Glutamatergic neuron (in vitro differentiated cells): ENCODE data around the gene CERKL. TPM values are rescaled to one million over a fixed set of nuclear protein-coding genes. Genes with fewer than 3 reads are reported as not detected.
A peak's percentile ranks its signal among the peaks of the same experiment; 100 is the strongest.

Experiments used
- DNase-seq: peaks from one replicate; pipeline ENCODE4 v3.0.0; 2022
- H3K27ac Mint-ChIP-seq: one replicate; pipeline ENCODE4 v1.8.0; 2020; ENCODE audit warnings: mild to moderate bottlenecking, mixed read lengths, inconsistent platforms; ENCODE audit not compliant: unreplicated experiment
- H3K27me3 Mint-ChIP-seq: one replicate; pipeline ENCODE4 v1.8.0; 2020; ENCODE audit warnings: mild to moderate bottlenecking, moderate library complexity, mixed read lengths, inconsistent platforms; ENCODE audit not compliant: unreplicated experiment
- H3K36me3 Mint-ChIP-seq: one replicate; pipeline ENCODE4 v1.8.0; 2020; ENCODE audit warnings: mild to moderate bottlenecking, mixed read lengths, inconsistent platforms; ENCODE audit not compliant: unreplicated experiment
- H3K4me1 Mint-ChIP-seq: one replicate; pipeline ENCODE4 v1.8.0; 2020; ENCODE audit warnings: mild to moderate bottlenecking, low read depth, mixed read lengths, inconsistent platforms; ENCODE audit not compliant: unreplicated experiment
- H3K4me3 Mint-ChIP-seq: one replicate; pipeline ENCODE4 v1.8.0; 2020; ENCODE audit warnings: mild to moderate bottlenecking, mixed read lengths, inconsistent platforms; ENCODE audit not compliant: unreplicated experiment
- H3K9me3 Mint-ChIP-seq: one replicate; pipeline ENCODE4 v1.8.0; 2020; ENCODE audit warnings: mild to moderate bottlenecking, moderate library complexity, mixed read lengths, inconsistent platforms; ENCODE audit not compliant: unreplicated experiment
- CTCF ChIP-seq: fragments of 200-600 bp; sonication (generic); IDR thresholded peaks from one replicate; pipeline ENCODE4 v1.5.0; 2021; ENCODE audit not compliant: partially characterized antibody, unreplicated experiment
- total RNA-seq: library from RNA; stranded (reverse); fragmentation: NEBNext Ultra II Directional; extraction: Animal tissue kit (Norgen Biotek cat#: 25700); gene quantifications from one replicate; pipeline ENCODE4 v1.2.1, GENCODE V29; 2021; ENCODE audit not compliant: unreplicated experiment

Gene CERKL
- total RNA-seq, 1 donor from 2014 or later: 5.7 TPM

GRCh38 chr2:181694271-181694670 is 37.4 kb upstream of the CERKL start:
- TF ChIP-seq CTCF: no peak
- no peaks in the 10 kb centered on the region for H3K9me3 Mint-ChIP-seq
- no peak overlapping the region for H3K4me3 Mint-ChIP-seq
- H3K4me1 Mint-ChIP-seq: peaks cover 3% of the 10 kb centered on the region
- no peak for DNase-seq
- H3K36me3 Mint-ChIP-seq: no peaks in the 10 kb centered on the region
- H3K27ac Mint-ChIP-seq: no peak overlapping the region
- H3K27me3 Mint-ChIP-seq: peaks cover 3% of the 10 kb centered on the region

DNA sequence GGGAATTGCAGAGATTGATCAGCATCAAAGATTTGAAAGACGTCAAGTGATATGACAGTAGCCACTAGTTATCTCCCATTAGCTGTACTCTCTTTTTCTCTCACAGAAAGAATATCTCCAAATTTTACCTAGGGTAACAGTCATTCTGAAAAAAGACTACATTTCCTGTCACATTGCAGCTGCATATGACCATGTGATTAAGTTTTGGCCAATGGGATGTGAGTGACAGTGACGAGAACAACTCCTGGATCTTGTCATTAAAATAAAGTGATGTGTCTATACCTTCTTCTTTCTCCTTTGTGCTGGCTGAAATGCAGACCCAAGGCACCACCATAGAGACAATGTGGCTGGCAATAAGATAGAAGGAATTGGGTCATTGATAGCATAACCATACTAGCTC is 34.0 kb upstream of the CERKL start:
- no peak overlapping the region for H3K4me3 Mint-ChIP-seq
- H3K27ac Mint-ChIP-seq: no peak overlapping the region
- H3K27me3 Mint-ChIP-seq: peaks cover 2% of the 10 kb centered on the region
- no peaks in the 10 kb centered on the region for H3K9me3 Mint-ChIP-seq
- DNase-seq: no peak
- H3K36me3 Mint-ChIP-seq: no peaks in the 10 kb centered on the region
- no peak for TF ChIP-seq CTCF
- H3K4me1 Mint-ChIP-seq: peaks cover 9% of the 10 kb centered on the region

- H3K9me3 Mint-ChIP-seq: peaks cover 20% of the 10 kb centered on the region
- H3K4me3 Mint-ChIP-seq: no peak overlapping the region
- H3K27me3 Mint-ChIP-seq: peaks cover 17% of the 10 kb centered on the region
- DNase-seq: no peak
- H3K36me3 Mint-ChIP-seq: no peaks in the 10 kb centered on the region
- H3K27ac Mint-ChIP-seq: no peak overlapping the region
- H3K4me1 Mint-ChIP-seq: peaks cover 30% of the 10 kb centered on the region
- TF ChIP-seq CTCF: no peak
Measured at GRCh38 chr2:181686576-181687185, 29.8 kb upstream of the CERKL start.

DNA sequence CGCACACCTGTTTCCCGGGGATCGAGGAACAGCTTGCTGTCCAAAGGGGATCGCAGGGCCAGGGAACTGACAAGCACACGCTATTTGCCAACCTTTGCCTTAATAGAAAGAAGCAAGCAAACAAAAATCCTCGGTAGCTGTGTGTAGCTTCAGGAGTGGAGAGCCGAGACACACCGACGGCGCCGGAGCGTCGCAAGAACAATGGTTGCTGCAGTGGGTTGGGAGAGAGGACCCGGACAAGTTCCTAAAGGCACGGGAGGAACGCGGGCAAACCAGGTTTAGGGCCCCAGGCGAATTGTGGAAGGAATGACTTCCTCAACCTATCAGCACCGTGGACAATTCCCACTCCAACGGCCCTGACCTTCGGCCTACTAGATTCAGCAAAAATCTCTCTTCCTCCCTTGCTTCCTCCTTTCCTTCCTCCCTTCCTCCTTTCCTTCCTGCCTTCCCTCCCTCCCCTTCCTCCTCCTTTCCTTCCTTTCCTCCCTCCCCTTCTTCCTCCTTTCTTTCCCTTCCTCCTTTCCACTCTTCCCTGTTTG is 28.3 kb upstream of the CERKL start:
- peaks cover 41% of the 10 kb centered on the region for H3K4me1 Mint-ChIP-seq
- H3K27ac Mint-ChIP-seq: peak overlapping the region; percentile 75
- H3K4me3 Mint-ChIP-seq: peak overlapping the region; percentile 76
- no peaks in the 10 kb centered on the region for H3K36me3 Mint-ChIP-seq
- H3K9me3 Mint-ChIP-seq: peaks cover 34% of the 10 kb centered on the region
- peaks cover 29% of the 10 kb centered on the region for H3K27me3 Mint-ChIP-seq
- TF ChIP-seq CTCF: no peak
- no peak for DNase-seq

DNA sequence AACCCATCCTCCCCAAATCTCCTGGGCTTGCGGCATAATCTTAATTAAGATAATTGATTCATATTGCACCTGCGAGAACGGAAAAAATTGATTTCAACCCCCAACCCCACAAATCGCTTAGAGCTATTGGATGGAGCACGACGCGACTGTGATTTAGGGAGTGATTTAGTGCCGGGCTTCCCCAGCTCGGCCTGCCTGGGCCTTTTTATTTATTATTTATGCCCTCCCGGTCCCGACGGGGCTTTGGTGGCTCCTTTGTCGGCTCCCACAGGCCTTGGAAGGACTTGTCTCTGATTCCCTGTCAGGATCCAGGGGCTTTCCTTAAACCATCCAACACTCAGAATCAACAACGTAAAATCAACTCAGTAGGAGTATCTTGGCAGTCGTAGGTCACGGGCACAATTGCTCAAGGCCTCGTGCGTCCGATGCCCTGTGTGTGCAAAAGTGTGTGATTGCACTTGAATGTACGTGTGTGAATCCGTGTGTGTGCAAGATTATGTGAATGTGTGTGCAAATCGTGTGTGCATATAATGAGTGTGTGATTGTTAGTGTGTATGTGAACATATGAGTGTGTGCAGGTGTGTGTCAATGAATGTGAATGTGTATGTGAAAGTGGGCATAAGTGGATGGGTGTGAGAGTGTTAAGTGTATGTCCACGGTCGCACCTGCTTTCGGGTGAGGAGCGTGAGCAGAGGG is 27.7 kb upstream of the CERKL start:
- TF ChIP-seq CTCF: no peak
- Mint-ChIP-seq H3K4me1 (peaks cover 41% of the 10 kb centered on the region), H3K27me3 (peaks cover 31% of the 10 kb centered on the region), H3K27ac (peak overlapping the region; percentile 75), H3K9me3 (peaks cover 40% of the 10 kb centered on the region), H3K4me3 (peak overlapping the region; percentile 76), H3K36me3 (no peaks in the 10 kb centered on the region)
- peak; percentile 68 for DNase-seq
